Measurements from ENCODE around the gene CARS1. TPM values are rescaled to one million over a fixed set of nuclear protein-coding genes. Genes with fewer than 3 reads are reported as not detected.

CARS1 gene
- total RNA-seq, 1 experiment from 2014 or later: 76.2 TPM

DNA sequence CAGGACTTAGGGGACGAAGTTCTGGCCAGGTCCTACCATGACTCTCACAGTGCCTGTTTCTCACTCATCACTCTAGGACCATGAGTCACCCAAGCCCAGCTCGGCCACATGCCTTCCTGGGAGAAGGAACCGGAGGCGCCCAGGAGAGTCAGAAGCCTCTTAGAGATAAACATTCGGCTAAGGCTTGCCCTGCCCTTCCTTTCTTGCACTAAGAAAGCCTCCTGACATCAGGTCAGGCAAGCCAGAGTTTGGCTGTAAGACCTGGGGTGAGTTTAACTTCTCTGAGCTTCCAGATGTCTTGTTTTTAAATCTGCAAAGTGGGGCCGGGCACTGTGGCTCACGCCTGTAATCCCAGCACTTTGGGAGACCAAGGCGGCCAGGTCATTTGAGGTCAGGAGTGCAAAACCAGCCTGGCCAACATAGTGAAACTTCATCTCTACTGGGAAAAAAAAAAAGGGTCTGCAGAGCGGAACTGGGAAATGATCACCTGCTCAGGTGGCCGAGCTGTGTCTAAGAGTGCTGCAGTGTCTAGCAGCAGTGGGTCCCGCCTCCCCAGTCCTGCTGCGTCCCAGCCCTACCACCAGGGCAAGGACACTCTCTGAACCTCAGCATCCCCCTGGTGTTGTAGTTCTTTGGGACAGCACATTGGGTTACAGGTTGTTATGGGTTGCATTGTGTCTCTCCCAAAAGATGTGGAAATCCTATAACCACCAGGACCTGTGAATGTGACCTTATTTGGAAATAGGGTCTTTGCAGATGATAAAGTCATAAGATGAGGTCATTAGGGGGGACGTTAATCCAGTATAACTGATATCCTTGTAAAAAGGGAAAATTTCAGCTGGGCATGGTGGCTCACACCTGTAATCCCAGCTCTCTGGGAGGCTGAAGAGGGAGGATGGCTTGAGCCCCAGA is 1.8 kb upstream of the CARS1 start:
- H3K27me3 ChIP-seq (ENCODE audit: control insufficient read depth, insufficient read depth, low read length): no peaks in the 10 kb centered on the region
- peak; percentile 77 for DNase-seq
- H3K36me3 ChIP-seq (replicated peaks; ENCODE audit: control insufficient read depth, insufficient read depth, low read length): peaks cover 5% of the 10 kb centered on the region
- H3K4me3 ChIP-seq (ENCODE audit: insufficient read depth, low read depth, low read length): no peak overlapping the region

DNA sequence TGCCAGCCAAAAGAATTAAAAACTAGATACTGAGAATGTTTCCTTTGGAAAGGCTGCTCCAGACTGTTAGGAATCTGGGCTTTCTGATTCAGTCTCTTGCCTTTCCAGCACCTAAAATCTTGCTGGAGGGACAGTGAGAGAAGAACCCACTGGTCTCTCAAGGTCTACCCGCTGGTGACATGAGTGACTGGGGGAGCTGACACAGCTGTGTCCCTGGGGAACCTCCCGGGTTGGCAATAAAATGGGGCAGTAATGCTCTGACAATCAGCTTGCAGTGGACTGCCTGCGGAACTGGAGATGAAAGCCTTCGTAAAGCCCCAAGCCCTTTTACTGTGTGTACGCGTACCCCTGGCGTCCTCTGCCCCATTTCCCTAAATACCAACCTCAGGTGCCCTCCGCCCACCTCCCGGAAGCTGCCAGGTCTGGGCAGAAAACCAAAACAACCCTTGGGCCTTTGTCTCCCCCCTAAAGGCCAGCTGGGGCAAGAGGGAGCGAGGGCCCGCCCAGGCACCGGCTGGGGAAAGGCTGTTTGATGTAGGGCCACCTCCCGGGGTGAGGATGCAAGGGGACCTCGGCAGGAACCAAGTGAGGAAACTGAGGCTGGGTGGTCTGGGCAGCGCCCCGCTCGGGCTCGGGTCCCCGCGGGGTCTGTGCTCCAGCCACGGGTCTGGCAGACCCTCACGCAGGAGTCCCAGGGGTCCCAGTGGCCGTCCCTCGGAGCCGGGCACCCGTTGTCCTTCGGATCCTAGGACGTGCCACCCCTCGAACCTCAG is 741 bp downstream of the CARS1 start:
- DNase-seq: peak; percentile 69
- H3K27me3 ChIP-seq (ENCODE audit: control insufficient read depth, insufficient read depth, low read length): no peaks in the 10 kb centered on the region
- H3K4me3 ChIP-seq (ENCODE audit: insufficient read depth, low read depth, low read length): peak overlapping the region; percentile 89
- H3K36me3 ChIP-seq (replicated peaks; ENCODE audit: control insufficient read depth, insufficient read depth, low read length): peaks cover 11% of the 10 kb centered on the region

DNA sequence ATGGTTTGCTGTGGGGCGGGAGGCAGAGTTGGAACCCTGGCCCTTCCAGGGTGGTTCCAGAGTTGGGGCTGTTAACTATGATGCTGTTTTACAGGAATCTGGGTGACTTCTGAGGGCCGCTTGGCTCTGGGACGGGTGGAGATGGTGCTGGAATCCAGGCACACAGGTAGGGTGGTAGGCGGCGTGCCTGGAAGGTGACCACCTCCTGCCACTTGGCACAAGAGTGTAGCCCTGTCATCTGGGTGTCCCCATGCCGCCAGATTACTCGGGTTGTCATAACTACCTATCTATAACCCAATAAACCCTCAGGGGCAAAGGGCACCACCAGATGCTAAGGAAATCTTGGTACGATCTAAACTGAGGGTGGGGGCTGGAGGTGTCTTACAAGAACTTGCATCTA is 1.3 kb downstream of the CARS1 start:
- peaks cover 11% of the 10 kb centered on the region for H3K36me3 ChIP-seq (replicated peaks; ENCODE audit: control insufficient read depth, insufficient read depth, low read length)
- no peak for DNase-seq
- H3K27me3 ChIP-seq (ENCODE audit: control insufficient read depth, insufficient read depth, low read length): no peaks in the 10 kb centered on the region
- peak overlapping the region; percentile 89; the same call in 1 of the 2 replicates for H3K4me3 ChIP-seq (ENCODE audit: insufficient read depth, low read depth, low read length)

DNA sequence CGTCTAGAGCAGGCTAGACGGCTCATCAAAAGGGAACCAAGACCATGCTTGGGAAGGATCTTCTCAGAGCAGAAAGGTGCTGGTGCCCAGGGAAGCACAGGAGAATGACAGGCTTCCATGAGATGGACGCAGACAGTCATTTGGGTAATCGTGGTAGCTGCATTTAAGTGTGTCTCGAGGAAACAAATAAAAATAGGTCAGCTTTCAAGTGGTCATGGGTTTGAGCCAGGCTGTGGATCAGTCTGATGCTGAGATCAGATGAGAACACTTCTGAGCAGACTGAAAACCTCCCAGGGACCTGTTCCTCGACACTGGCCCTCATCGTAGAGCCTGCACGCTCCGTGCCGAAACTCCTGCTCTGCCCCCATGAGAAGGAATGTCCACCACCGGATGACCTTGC is 4.7 kb downstream of the CARS1 start:
- H3K4me3 ChIP-seq (ENCODE audit: insufficient read depth, low read depth, low read length): no peak overlapping the region
- no peak for DNase-seq
- peaks cover 13% of the 10 kb centered on the region for H3K36me3 ChIP-seq (replicated peaks; ENCODE audit: control insufficient read depth, insufficient read depth, low read length)
- H3K27me3 ChIP-seq (ENCODE audit: control insufficient read depth, insufficient read depth, low read length): no peaks in the 10 kb centered on the region

DNA sequence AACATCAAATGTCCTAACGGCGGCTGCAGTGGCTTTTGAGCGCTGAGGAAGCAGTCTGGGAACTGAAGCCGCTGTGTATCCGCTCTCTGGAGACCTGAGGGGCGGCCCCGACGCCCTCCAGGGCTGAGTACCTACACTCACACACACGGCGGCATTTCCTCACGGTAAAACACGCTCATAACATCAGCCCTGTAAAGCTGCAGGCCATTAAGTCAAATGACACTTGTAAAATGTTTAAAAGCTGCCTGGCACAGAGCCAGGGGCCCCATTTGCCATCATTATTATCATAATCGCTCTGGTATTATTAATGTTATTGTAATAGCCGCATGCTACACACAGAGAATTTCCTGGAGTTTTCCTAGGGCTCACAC is 5.1 kb downstream of the CARS1 start:
- no peak overlapping the region for H3K4me3 ChIP-seq (ENCODE audit: insufficient read depth, low read depth, low read length)
- peak; percentile 59 for DNase-seq
- peaks cover 16% of the 10 kb centered on the region for H3K36me3 ChIP-seq (replicated peaks; ENCODE audit: control insufficient read depth, insufficient read depth, low read length)
- H3K27me3 ChIP-seq (ENCODE audit: control insufficient read depth, insufficient read depth, low read length): no peaks in the 10 kb centered on the region

DNA sequence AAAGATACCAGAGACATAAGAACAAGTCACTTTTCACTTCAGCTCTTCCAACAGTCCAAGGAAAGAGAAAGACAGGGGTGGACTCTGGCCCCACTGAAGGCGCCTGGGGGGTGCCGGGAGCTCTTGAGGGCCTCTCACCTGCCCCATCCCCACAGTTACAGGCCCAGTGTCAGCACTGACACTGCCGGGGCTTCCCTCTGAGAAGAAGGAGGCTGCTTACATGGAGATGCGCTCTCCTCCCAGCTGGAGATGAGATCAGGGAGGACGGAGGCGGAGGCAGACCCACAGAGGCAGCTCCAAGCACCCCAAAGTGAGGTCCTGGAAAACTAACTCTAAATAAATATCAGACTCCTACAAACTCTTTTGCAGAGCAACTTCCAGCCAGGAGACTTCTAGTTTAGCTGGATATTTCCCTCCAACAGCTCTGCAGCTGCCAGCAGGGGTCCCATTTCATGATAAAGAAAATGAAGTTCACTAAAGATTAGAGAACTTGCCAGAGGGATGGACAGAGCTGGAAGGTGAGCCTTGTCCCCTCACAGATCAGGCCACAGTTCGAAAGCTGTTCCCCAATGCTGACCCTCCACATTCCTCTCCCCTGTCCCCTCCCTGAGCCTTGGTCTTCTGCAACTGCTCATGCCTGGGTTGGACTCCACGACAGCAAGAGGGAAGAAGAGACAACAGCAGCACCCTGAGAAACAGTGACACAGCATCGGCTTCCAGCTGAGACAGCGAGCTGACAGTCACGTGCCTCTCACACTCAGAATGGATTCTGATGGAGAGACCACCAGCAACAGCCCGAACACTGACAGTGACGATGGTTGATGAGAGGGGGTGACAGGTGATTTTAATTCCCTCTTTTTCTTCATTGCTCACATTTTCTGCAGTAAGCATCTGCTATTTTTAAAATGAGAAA is 5.8 kb downstream of the CARS1 start:
- Histone ChIP-seq H3K36me3 (replicated peaks; ENCODE audit: control insufficient read depth, insufficient read depth, low read length) (peaks cover 16% of the 10 kb centered on the region), H3K4me3 (ENCODE audit: insufficient read depth, low read depth, low read length) (no peak overlapping the region), H3K27me3 (ENCODE audit: control insufficient read depth, insufficient read depth, low read length) (no peaks in the 10 kb centered on the region)
- DNase-seq: peak; percentile 56

DNA sequence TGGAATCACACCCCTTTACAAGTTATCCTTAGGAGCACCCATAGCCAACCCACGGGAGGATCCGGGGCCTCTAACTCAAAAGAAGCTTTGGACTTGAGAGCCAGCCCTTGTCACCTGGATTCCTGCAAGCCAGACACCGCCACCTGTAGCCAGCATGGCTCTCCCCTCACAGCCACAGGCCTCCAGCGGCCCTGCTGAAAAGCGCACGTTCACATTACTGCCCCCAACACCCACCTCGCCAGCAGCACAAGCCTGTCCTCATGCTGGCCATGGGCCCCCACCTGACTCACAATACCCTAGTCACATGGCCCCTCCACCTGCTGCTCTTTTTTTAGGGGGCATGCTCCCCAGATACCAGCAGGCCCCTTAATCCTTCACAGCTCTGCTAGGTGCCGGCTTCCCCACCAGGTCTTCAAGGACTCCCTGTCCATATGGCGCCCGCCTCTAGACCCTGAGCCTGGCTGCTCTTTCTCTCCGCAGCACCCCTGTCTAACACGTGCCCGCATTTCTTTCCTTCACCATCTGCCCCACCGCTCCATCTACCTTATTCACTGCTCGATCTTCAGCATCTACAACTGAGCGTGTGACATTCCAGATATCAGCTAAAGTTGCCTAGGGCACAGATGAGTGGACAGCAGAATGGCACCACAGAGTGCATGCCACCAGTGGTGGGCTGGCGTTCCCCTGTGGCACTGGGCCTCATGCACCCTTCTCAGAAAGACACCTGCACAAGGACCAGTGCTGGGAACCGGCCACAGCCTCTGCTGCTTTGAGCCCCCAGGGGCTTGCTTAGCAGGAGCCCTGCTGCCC is 6.6 kb downstream of the CARS1 start:
- DNase-seq: peak; percentile 40
- Histone ChIP-seq H3K36me3 (replicated peaks; ENCODE audit: control insufficient read depth, insufficient read depth, low read length) (peaks cover 19% of the 10 kb centered on the region), H3K4me3 (ENCODE audit: insufficient read depth, low read depth, low read length) (no peak overlapping the region), H3K27me3 (ENCODE audit: control insufficient read depth, insufficient read depth, low read length) (no peaks in the 10 kb centered on the region)

DNA sequence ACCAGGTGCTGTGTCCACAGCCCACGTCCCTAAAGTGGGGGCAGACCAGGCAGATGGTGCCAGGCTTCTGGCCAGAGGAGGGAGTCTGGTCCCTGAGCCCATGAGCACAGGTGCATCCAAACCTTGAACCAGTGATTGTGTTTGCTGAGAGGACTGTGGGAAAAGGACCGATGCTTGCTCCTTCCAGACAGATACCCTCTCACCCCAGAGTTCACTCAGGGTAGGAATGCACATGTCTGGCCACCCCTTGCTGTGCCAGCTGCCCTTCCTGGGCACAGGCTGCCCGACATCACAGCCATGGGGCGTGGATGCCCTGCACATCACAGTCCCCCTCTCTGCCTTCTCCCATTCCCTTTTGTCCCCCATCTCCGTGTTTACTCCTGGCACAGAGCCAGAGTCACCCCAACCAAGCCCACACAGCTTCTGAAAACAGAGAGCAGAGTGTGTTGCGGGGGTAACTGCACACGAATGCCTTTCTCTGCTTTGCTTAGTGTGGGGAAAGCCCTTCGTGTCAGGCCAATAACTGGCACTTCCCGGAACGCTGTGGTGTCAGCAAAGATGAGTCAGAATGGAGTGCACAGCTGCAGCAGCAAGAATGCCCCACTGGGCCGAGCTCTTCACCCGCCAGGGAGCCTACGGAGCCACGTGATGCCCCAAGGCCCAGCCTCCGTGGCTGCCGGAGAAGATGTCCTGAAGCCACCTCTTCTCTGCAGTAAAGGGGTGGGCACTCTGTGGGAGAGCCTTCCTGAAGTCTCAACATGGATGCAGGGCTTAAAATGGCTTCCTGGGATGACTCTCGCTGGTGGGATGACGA is 7.6 kb downstream of the CARS1 start:
- no peak overlapping the region for H3K4me3 ChIP-seq (ENCODE audit: insufficient read depth, low read depth, low read length)
- H3K36me3 ChIP-seq (replicated peaks; ENCODE audit: control insufficient read depth, insufficient read depth, low read length): peaks cover 21% of the 10 kb centered on the region
- H3K27me3 ChIP-seq (ENCODE audit: control insufficient read depth, insufficient read depth, low read length): no peaks in the 10 kb centered on the region
- DNase-seq: no peak

DNA sequence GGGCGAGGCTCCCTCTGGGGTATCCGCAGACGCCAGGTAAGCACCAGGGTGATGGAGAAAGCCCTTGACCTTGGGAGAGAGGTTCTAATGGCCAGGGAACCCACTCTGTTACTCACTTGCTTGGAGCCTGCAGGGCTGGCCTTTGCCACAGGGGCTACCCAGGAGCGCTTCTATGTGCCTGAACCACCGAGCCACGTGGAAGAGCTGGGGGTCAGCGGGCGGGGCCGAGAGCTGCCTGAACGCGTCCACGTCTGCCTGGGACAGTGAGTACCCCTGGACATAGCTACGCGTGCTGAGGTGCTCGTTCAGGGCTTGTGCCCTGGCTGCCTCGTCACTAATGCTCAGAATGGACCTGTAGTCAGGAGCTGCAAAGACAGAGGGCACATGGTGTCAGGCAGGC is 9.6 kb downstream of the CARS1 start:
- no peak for DNase-seq
- Histone ChIP-seq H3K27me3 (ENCODE audit: control insufficient read depth, insufficient read depth, low read length) (no peaks in the 10 kb centered on the region), H3K4me3 (ENCODE audit: insufficient read depth, low read depth, low read length) (no peak overlapping the region), H3K36me3 (replicated peaks; ENCODE audit: control insufficient read depth, insufficient read depth, low read length) (peaks cover 17% of the 10 kb centered on the region)

DNA sequence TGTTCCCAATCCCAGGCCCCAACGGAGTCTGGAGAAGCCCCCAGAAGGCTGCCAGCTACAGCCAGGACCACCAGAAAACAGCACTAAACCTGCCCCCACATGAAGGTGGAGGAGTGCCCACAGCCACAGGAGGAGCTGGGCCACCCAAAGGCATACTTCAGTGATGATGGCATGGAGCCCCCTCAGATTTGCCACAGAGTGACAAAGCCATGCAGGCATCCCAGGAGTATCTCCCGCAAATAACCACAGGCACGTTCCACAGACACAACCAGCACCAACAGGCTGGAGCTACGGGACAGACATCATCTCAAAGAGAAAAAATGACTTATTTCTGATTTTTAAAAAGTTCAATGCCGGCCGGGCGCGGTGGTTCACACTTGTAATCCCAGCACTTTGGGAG is 10.6 kb downstream of the CARS1 start:
- no peaks in the 10 kb centered on the region for H3K27me3 ChIP-seq (ENCODE audit: control insufficient read depth, insufficient read depth, low read length)
- no peak overlapping the region for H3K4me3 ChIP-seq (ENCODE audit: insufficient read depth, low read depth, low read length)
- peaks cover 18% of the 10 kb centered on the region for H3K36me3 ChIP-seq (replicated peaks; ENCODE audit: control insufficient read depth, insufficient read depth, low read length)
- no peak for DNase-seq

DNA sequence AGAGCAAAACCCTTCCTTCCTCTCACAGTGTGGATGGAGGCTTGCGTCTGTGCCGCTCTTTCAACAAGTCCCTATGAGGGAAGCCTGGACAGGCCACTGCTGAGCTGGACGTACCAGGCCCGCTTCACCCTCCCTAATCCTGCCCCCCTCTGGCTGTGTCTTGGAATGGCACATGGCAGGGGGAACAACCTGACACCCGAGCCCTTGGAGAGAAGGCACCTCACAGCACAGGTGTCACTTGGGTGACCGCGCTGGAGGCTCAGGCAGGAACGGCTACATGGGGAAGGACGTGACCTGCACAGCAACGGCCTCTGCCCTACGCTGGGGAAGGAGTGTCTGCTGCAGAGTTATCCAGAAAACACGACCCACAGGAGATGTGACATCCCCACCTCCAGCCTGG is 11.0 kb downstream of the CARS1 start:
- H3K27me3 ChIP-seq (ENCODE audit: control insufficient read depth, insufficient read depth, low read length): no peaks in the 10 kb centered on the region
- DNase-seq: peak; percentile 80
- peaks cover 21% of the 10 kb centered on the region for H3K36me3 ChIP-seq (replicated peaks; ENCODE audit: control insufficient read depth, insufficient read depth, low read length)
- H3K4me3 ChIP-seq (ENCODE audit: insufficient read depth, low read depth, low read length): no peak overlapping the region

DNA sequence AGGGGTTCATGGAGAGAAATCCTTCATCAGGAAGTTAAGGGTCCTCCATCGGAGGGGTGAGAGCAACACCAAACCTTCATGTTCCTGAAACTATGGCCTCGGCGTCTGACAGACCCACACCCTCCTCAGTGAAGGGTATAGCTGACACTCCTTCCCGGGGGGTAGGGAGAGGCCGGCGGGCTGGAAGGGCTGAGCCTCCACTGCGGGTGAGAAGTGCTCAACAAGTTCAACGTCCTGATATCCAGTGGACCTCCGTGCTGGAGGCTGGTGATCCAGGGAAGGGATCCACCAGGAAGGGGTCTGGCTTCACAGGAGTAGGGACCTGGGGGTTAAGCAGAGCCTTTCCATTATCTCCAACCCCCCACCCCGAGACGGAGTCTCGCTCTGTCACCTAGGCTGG is 12.3 kb downstream of the CARS1 start:
- H3K4me3 ChIP-seq (ENCODE audit: insufficient read depth, low read depth, low read length): no peak overlapping the region
- no peak for DNase-seq
- peaks cover 29% of the 10 kb centered on the region for H3K36me3 ChIP-seq (replicated peaks; ENCODE audit: control insufficient read depth, insufficient read depth, low read length)
- H3K27me3 ChIP-seq (ENCODE audit: control insufficient read depth, insufficient read depth, low read length): no peaks in the 10 kb centered on the region

DNA sequence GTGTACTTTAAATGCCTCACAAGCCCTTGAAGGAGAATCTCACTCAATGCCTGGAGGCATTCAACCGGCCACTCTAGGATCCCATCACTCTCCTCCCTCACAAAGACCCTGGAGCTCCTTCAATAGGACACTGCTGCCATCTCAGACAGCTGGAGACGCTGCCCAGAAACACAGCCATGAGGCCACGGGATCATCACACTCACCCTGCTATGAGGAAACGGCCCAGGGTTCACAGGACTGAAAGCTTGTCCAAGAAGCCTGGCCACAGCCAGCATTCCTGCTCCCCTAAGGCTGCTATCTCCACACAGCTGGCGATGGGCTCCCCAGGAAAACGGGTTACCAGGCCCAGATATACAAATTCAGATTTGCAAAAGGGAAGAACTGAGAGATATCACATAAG is 13.2 kb downstream of the CARS1 start:
- no peak for DNase-seq
- H3K4me3 ChIP-seq (ENCODE audit: insufficient read depth, low read depth, low read length): no peak overlapping the region
- peaks cover 33% of the 10 kb centered on the region for H3K36me3 ChIP-seq (replicated peaks; ENCODE audit: control insufficient read depth, insufficient read depth, low read length)
- no peaks in the 10 kb centered on the region for H3K27me3 ChIP-seq (ENCODE audit: control insufficient read depth, insufficient read depth, low read length)

All from H7 (cell line).